Measurements from ENCODE around the gene LPIN2. TPM values are rescaled to one million over a fixed set of nuclear protein-coding genes. Genes with fewer than 3 reads are reported as not detected.

Gene LPIN2
- total RNA-seq, 1 donor from 2014 or later, result 11.0 TPM

DNA sequence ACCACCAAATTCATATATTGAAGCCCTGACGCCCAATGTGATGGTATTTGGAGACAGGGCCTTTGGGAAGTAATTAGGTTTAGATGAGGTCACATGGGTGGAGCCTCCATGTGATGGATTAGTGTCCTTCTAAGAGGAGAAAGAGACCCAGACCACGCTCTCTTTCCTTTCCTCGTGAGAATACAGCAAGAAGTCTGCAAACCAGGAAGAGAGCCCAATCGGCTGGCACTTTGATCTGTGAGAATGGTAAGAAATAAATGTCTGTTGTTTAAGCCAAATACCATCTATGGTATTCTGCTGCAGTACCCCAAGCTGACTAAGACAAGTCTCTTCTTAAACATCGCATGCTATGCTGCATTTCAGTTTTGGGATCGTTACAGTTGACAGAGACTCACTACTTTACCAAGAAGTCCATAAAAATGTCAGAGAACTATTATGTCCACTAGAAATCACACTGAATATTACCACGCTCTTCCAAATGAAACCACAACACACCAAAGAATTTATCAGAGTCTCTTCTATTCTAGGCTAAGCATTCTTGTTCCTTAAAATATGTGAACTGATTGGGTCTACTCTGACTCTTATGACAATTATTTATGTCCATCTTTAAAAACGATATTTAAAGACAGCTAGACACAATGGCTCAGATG, 48.5 kb downstream of the LPIN2 start:
- Histone ChIP-seq H3K9ac (ENCODE audit: low read depth in 1 of 3, low read length in 3 of 3) (no peak overlapping the region), H3K4me1 (ENCODE audit: control insufficient read depth in 3 of 3, insufficient read depth in 3 of 3, low read length in 3 of 3) (peaks cover 3 to 24% (median 20%) of the 10 kb centered on the region in 3 donors), H3K9me3 (ENCODE audit: control insufficient read depth in 3 of 3, low read length in 3 of 3) (no peaks in the 10 kb centered on the region), H3K27ac (ENCODE audit: low read depth, low read length) (no peak overlapping the region), H3K27me3 (ENCODE audit: control insufficient read depth in 3 of 3, insufficient read depth in 3 of 3, low read length in 3 of 3) (no peaks in the 10 kb centered on the region), H3K36me3 (ENCODE audit: control insufficient read depth in 3 of 3, insufficient read depth in 3 of 3, low read length in 3 of 3) (no peaks in the 10 kb centered on the region), H3K4me3 (ENCODE audit: low read length in 3 of 3) (no peak overlapping the region)

Small RNAs within 50 kb of the gene (small RNA-seq; reads per million reads assigned to genes)
- not detected for gene RF00156

Other genes starting within 250 kb of the LPIN2 start
- 23.0 TPM for gene EMILIN2, start 166.1 kb downstream of the LPIN2 start, total RNA-seq
- gene MYOM1, start 206.8 kb upstream of the LPIN2 start, total RNA-seq, result 661 TPM
- gene MYL12A, start 234.7 kb upstream of the LPIN2 start, total RNA-seq, result 694 TPM
- gene MYL12B, start 249.0 kb upstream of the LPIN2 start, total RNA-seq, result 178 TPM